HG02798 (cell line): ENCODE data around the gene ZSWIM3.

Experiments
- ATAC-seq: cut with Tn5 transposase; IDR thresholded peaks from one replicate; pipeline ENCODE4 v1.9.1; 2021; ENCODE audit warnings: mild to moderate bottlenecking; ENCODE audit not compliant: unreplicated experiment, poor library complexity

Gene ZSWIM3

DNA sequence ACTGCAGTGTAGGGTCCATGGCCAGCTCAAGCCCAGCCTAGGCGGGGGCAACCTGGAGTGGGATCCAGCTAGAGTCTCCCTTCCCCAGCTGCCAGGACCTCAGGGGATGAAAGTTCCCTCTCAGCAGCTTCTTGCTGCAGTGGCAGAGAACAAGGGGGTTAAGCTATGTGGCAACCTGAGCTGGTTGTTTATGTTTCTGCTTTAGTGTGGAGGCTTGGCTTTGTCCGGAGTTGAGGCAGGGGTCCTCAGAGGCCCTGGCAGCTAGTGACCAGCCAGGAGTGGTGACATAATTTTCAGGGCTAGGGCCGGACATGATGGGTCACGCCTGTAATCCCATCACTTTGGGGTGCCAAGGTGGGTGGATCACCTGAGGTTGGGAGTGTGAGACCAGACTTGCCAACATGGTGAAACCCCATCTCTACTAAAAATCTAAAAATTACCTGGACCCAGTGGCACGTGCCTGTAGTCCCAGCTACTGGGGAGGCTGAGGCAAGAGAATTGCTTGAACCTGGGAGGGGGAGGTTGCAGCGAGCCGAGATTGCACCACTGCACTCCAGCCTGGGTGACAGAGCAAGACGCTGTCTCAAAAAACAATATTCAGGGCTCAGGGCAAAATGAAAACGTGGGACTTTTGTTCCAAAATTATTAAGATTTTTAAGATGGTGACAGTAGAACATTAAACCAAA, 68.5 kb downstream of the ZSWIM3 start:
- no peak for ATAC-seq

DNA sequence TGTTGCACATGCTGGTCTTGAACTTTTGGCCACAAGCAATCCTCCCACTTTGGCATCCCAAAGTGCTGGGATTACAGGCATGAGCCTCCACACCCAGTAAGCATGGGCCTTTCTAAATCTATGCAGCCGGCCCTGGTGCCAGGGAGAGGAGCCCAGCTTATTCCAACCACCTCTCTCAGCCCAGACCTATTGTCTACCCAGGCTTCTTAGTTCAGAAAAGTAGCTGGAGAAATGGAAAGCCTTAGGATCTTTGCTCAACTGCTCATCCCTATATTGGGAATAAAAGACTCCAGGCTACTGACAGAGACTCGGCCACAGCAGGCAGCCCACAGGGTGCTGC, 69.3 kb downstream of the ZSWIM3 start:
- ATAC-seq, result no peak

DNA sequence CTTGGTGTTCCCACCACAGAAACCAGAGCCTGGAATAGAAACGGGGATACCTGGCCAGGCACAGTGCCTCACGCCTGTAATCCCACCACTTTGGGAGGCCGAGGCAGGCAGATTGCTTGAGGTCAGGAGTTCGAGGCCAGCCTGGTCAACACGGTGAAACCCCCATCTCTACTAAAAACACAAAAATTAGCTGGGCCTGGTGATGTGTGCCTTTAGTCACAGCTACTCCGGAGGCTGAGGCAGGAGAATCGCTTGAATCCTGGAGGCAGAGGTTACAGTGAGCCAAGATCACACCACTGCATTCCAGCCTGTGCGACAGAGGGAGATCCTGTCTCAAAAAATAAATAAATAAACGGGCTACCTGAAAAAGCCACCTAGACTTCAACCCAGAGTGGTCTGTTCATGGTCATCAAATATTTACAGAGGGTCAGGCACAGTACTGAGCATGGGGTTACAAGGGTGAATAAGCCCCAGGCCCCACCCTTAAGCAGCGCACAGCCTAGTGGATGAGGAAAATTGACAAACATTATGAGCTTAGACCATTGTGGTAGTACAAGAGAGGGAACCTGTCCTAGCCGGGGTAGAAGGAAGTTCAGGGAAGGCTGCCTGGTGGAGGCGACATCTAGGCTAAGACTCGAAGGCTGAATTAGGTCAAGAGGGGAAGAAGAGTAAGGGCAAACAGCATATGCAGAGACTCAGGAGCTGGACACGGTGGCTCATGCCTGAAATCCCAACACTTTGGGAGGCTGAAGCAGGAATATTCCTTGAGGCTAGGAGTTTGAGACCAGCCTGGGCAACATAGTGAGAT, 69.9 kb downstream of the ZSWIM3 start:
- no peak for ATAC-seq
